Measurements from ENCODE around the gene TM4SF1.
"Not testable (repeated sequence)": the region's sequence is repeated elsewhere in the genome, so short reads cannot be mapped to it uniquely, and the experiment has no call there.

TM4SF1 gene

DNA sequence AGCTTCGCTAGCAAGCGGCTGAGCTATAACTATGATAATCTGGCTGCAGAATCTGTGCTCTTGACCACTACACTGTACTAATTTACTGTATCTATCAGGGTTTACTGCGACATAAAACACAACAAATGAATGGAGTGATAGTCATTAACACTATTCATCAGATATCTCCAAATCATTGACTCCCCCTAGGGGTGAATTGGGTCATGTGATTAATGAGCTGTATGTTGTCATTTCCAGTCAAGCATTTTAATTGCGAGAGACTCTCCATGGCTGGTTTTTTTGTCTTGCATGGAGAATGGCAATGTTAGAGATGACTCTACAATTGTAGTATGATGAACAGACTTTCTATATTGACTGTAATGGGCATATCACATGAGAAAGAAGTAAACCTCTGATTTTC, 33.5 kb downstream of the TM4SF1 start:
- no peak for DNase-seq (ENCODE audit: low read depth)

DNA sequence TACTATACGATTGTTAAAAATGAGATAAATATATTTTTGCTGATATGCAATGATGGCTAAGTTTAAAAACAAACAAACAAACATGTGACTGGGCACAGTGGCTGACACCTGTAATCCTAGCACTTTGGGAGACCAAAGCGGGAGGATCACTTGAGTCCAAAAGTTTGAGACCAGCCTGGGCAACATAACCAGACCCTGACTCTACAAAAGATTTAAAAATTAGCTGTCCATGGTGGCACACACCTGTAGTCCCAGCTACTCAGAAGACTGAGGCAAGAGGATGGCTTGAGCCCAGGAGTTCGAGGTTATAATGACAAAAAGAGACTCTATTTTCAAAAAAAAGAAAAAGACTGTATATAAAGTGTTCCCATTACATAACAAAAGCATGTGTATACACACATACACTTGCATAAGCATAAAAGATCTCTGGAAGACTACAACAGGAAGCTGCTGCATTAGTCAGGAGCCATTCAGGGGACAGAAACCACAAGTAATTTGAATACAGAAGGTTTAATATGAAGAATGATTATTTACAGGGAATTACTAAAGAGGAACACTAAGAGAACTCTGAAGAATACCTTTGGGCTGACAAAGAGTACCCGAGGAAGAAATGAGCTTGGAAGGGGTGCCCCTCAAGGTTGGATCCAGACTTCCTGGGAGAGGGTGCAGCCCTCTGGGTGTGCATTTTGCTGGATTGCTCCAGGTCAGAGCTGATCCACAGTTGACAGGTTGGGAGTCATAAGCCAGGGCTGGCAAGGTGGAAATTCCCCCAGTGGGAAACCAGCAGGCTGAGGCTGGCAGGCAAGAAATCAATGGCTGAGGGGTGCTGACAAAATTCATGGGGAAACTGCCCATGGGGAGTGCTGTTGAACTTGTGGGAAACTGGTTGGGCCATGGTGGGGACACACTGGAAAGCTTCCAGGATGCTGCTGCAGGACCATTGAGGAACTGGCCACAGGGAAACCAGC, 34.8 kb downstream of the TM4SF1 start:
- peak; percentile 61 for DNase-seq (ENCODE audit: low read depth)

DNA sequence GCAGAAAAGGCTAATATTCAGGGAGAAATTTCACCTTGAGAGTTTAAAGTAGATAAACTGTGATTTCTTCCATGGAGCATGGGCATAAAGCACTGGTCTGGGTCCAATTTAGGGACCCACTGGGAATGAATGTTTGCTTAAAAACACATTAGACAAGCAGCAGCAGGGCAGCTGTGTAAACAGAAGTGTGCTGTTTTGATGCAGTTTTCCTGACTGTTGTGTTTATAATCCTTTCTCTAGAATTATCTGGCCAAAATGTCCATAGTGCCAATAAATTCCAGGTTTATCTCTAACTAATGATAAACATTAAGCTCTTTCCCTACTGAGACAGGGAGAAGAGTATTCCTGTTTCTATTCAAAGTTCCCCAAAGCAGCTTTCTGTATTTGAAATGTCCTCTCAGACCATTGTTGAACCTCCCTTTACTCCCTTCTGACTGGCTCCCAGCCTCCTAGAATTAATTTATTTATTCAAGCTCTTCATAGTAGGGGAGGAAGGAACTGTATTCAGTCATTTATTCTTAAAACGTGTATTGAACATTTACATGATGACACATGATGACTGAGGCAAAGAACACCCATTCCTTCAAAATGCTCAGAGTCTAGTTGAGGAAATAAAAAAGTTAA, 37.0 kb downstream of the TM4SF1 start:
- DNase-seq (ENCODE audit: low read depth), result peak; percentile 54

DNA sequence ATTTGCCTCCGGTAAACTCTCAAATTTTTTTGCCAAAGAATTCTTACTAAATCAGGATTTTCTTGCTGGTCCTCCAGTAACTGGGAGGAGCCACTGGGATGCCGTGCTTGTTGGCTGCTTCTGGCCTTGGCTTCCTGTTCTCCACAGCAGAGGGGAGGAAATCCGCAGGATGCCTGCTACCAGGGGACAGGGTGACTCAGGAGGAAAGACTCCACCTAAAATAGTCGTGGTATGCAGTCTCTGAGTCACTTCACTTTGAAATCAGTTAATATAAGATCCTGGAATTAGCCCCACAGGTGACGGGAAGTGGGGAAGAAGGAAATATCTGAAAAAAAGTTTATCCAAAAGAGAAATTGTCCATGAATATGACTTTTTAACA, 37.5 kb downstream of the TM4SF1 start:
- DNase-seq (ENCODE audit: low read depth), result peak; percentile 95

DNA sequence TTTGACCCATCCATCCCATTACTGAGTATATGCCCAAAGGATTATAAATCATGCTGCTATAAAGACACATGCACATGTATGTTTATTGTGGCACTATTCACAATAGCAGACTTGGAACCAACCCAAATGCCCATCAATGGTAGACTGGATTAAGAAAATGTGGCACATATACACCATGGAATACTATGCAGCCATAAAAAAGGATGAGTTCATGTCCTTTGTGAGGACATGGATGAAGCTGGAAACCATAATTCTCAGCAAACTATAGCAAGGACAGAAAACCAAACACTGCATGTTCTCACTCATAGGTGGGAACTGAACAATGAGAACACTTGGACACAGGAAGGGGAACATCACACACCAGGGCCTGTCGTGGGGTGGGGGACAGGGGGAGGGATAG, 40.0 kb downstream of the TM4SF1 start:
- DNase-seq (ENCODE audit: low read depth), result not testable (repeated sequence)

DNA sequence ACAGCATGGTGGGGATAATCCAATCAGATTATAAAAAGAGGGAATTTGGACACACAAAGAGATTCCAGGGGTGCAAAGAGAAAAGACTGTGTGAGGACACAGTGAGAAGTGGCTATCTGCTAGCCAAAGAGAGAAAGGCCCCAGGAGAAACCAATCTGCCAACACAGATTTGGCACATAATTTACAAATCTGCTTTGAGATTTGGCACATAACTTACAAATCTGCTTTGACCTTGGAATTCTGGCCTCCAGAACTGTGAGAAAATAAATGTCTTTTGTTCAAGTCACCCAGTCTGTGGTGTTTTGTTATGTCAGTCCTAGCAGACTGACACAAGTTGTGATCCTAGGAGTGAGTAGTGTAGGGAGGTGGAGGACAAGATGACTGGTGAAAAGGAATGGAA, 40.5 kb downstream of the TM4SF1 start:
- peak; percentile 19 for DNase-seq (ENCODE audit: low read depth)

DNA sequence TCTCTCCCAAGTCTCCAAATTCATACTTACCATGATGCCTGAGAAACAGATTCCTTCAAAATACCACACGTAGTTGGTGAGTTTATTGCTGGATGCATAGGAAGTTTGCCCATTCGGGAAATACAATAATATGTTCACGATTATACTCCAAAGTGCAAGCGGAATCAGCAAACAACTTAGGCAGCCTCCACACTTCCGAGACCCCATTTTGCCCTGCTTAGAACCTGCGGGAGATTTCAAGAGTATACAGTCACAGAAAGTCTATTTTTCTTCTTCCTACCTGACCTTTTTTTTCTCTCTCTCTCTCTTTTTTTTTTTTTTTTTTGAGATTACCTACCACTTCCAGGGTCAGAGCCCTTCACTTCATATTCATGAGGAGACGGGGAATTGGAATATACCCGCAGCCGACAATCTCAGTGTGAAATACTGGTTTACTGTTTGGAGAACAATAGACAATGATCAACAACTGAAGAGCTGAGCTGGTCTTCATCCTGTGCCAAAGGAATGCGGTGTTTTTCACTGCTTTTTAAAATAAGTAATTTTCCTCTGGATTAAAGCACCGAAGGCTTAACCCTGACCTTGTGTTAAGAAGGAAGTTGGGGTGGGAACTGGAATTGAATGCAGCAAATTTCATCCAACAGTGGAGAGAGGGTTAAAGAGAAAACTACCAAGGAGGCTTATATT, 44.1 kb downstream of the TM4SF1 start, which contains the start of gene TM4SF18:
Gene TM4SF18 (minus strand): TSS at position 461 of the 684 bp plus-strand sequence. CDS start 254 bp downstream, at position 207.
- DNase-seq (ENCODE audit: low read depth), result no peak

DNA sequence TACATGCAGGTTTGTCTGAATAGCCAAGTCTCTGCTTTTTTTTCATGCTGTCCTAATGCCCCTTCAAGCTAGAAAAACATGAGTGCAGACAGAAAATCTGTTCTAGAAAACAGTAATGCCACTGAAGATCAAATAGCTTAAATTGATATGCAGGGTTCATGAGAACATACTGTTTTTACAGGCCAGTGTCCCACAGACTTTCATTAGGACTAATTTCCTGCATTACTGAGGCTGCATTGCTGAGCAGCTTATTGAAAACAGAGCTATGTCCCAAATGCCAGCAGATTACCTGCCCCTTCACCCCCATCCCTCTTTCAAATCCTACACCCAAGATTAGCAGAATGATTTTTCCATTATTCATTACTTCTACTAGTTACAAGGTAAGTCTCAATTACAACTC, 44.7 kb downstream of the TM4SF1 start:
- peak; percentile 67 for DNase-seq (ENCODE audit: low read depth)

DNA sequence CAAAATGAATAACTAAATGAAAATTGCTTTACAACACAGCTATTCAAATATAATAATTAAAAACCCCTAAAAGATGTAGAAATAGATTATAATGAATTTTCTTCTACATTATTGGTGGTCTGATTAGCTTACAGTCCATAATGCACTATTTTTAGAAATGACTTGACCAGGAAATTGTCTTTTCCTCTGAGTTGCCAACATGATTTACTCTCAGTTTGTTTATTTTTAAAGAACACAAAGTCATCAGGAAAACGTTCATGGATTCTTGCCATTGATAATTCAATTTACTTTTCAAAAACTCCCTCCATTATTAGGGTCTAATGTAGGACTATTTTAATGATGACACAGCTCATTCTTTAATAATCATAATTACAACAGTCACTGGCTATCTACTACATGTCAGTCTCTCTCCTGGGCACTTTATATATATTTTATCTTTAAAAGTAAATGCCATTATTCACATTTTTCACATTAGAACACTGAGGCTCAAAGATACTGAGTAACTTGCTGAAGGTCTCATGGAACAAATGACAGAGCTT, 45.2 kb downstream of the TM4SF1 start:
- peak; percentile 16 for DNase-seq (ENCODE audit: low read depth)

DNA sequence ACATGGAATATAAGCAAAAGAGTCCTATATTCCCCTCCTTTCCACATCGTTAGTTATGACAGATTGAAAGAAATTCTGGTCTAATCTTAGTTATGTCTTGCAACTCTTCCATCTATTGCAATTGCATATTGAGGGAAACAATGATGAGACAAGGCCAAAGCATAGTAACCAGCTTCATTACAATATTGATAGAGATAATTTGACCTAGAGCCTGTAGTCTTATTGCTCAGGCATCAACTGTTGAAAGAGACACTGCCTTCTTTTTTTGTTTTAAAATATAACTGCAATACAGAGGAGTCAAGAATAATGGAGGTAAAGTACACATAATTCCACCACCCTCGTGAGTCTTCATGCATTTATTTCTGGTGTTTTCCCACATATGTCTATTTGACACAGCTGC, 46.1 kb downstream of the TM4SF1 start:
- no peak for DNase-seq (ENCODE audit: low read depth)

DNA sequence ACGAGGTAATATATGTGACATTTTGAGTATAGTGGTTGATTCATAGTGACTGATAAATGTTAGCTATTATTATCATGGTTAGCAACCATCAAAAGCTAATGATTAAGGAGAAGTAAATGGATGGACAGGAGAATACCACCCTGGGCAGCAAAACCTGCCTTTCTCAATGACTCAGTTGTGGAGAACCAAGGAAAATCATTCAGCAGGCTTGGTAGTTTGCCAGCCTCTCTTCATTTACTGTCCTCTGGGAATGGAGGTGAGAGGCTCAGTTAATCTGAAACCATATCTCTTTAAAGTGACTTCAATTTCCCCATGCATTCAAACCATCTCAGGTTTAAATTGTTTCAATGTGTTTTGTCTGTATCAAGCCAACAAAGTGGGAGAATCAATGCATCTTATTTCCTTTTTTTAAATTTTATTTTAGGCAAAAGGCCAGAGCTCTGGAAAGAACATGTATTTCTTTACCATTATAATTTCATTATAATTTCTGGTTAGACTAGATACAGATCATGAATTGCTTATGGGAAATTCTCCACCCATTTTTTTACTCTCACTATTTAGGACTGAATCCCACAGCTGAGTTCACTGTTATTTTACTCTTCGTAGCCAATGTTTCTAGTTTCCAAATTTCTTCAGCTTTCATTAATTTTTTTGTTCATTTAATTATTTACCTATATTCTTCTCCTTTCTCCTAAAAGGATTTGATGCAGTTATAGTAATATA, 46.7 kb downstream of the TM4SF1 start:
- no peak for DNase-seq (ENCODE audit: low read depth)

DNA sequence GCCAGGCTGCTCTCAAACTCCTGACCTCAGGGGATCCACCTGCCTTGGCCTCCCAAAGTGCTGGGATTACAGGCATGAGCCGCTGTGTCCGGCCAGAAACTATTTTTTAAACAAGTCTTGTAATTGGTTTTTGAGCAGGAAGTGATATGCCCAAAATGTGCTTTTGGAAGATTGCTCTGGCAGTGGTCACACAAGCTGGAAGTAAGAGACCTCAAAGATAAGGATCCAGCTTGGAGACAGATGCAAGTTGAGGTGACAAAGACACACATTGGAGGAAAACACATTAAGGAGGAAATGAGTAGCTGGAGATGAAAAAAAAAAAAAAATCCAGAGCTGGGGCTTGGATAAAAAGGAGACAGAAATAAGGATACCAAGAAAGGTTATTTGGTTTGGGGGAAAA, 50.3 kb downstream of the TM4SF1 start:
- DNase-seq (ENCODE audit: low read depth), result no peak

DNA sequence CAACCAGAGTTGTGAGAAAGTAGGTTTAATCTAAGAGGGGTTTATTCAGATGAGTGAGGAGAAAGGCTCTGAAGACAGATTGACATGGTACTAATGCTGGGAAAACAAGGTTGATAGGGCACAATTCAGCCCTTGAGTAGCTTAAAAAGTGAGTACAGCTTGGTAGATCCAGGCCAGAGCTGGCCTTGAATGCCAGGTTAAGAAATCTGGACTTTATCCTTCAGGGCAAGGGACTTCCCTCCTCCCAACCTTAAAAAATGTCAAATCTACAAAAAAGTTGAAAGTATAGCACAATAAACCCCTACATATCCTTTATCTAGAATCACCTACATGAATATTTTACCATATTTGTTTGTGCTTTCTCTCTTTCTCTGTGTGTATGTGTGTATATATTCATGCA, 51.9 kb downstream of the TM4SF1 start:
- no peak for DNase-seq (ENCODE audit: low read depth)

DNA sequence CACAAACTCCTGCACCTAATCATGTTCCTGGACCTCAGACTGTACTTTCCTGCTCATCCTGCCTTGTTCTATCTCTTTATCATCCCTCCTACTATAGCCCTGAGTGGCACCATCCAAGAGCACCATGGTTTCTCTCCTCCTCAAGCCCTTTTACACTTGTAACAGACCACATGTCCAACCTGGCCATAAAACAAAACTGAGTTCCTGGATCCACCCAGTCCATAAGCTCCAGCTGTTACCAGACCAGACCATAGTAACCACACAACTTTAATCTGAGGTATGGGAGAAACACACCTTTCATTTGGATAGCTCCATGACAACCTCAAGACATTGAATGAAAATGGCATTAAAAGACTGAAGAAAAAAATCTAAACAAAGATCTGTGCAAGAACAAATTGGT, 53.1 kb downstream of the TM4SF1 start:
- no peak for DNase-seq (ENCODE audit: low read depth)

DNA sequence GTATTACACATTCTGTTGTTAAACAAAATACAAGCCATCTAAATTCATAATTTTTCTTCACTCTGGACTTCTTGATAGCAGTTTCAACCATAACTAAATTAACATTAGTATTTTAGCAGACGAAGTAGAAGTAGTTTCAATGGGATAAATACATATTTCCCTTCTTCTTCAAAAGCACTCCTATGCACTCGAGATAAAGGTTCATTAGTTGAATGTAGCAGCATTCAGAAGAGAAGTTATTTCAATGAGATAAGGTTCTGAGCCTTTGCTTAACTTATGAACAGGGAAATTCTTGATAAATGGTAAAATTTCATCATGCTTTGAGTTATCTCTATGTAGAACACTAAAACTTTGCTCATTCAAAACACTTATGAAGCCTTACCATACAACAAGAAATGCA, 55.8 kb downstream of the TM4SF1 start:
- DNase-seq (ENCODE audit: low read depth), result no peak

DNA sequence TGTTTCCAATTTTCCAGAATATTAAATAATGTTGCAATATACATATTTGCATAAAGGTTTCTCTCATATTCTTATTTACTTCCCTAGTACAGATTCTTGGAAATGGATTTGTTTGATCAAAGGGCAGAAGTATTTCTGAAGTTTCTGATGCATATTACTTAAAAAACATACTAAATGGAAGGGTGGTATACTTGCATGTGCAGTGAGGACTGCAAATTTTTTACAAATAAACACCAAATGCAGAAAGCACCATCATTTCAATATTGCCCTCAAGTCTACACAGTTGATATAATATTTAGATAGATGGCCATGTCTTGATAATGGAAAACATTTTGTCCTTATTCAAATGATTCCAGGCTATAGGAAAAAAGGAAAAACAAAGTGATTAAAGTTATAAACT, 56.3 kb downstream of the TM4SF1 start:
- DNase-seq (ENCODE audit: low read depth), result no peak

DNA sequence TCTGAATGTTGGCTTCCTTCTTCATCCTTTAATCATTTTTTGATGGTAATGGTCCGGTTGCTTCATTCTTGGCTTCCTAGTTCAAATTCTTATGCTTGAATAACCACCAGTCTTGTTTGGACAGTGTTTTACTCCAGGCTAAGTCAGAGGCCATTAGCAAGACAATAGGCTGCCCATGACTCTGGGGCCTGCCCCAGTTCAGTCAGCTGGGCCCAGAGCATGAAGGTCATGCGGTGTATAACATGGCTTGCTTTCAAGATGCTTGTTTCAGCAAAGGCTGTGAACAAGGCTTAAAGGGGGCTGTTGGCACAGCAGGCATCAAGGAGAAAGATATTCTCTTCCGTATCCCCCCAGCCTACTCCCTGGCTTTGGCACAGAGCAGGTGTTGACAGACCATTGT, 57.7 kb downstream of the TM4SF1 start:
- peak; percentile 71 for DNase-seq (ENCODE audit: low read depth)
